ENCODE data around the gene PLK4. TPM values are rescaled to one million over a fixed set of nuclear protein-coding genes. Genes with fewer than 3 reads are reported as not detected.

The PLK4 gene
- total and polyA plus RNA-seq, 2 of the 4 experiments (the other 2 are of a cell fraction): 11.2 to 15.1 TPM

GRCh38 chr4:127870688-127871087, 10.0 kb upstream of the PLK4 start:
- H3K23ac ChIP-seq (ENCODE audit: low read depth, low read length): no peak overlapping the region
- ChIA-PET POLR2A (ENCODE audit: unreplicated experiment) (no interaction called here), CTCF (no interaction called here)
- H3K36me3 ChIP-seq (ENCODE audit: control insufficient read depth, insufficient read depth, low read length): no peaks in the 10 kb centered on the region
- H3K4me3 ChIP-seq (ENCODE audit: insufficient read depth, low read depth, low read length): no peak overlapping the region
- ATAC-seq (ENCODE audit: low read depth): peak; percentile 98
- dilution Hi-C loops (cut with HindIII; ENCODE audit: low sequenced_read_pairs, unreplicated experiment) (no loop called here), intact Hi-C loops (cut with micrococcal nuclease) (no loop called here), in situ Hi-C loops (cut with MboI; ENCODE audit: low sequenced_read_pairs) (no loop called here)
- no peaks in the 10 kb centered on the region for H3K27me3 ChIP-seq (ENCODE audit: control insufficient read depth, insufficient read depth, low read length)
- no peak overlapping the region for H4K8ac ChIP-seq (ENCODE audit: low read depth in 2 of 2, low read length in 2 of 2)
- BruUV-seq (replicated peaks): no TSS peak
- H3K56ac ChIP-seq (ENCODE audit: extremely low read depth, insufficient read depth, low read length): no peak overlapping the region
- no peak overlapping the region for H3K14ac ChIP-seq (replicated peaks; ENCODE audit: low read depth, low read length)
- H3K27ac ChIP-seq (ENCODE audit: insufficient read depth, low read length): no peak overlapping the region
- peaks cover under 1 to 11% of the 10 kb centered on the region in 2 experiments; a peak in 2 of 4 replicates for H3K79me1 ChIP-seq (ENCODE audit: low read depth in 1 of 2, low read length in 2 of 2)
- no peak overlapping the region for H4K5ac ChIP-seq (ENCODE audit: low read depth, low read length)
- peak; percentile 89 for DNase-seq
- H2BK120ac ChIP-seq (ENCODE audit: low read depth, low read length): no peak overlapping the region
- no peak overlapping the region for H2BK20ac ChIP-seq (ENCODE audit: low read depth, low read length)
- no peak overlapping the region for H3K9ac ChIP-seq (ENCODE audit: low read depth, low read length)
- TF ChIP-seq CEBPB (IDR thresholded peaks at IDR 0.05; ENCODE audit: low read depth, low read length) (no peak), FOS (IDR thresholded peaks at IDR 0.05; ENCODE audit: low read depth, low read length) (0 out of 2 replicates have a peak, but pooled peaks have one; percentile 15)
- H3K4me2 ChIP-seq (ENCODE audit: low read depth, low read length): no peak overlapping the region
- no peaks in the 10 kb centered on the region for H3K9me3 ChIP-seq (ENCODE audit: control insufficient read depth, insufficient read depth, low read length)
- H3K18ac ChIP-seq (ENCODE audit: low read depth, low read length): no peak overlapping the region
- H2BK15ac ChIP-seq (ENCODE audit: low read depth, low read length): no peak overlapping the region
- H2AFZ ChIP-seq (replicated peaks; ENCODE audit: low read length, poor library complexity): peak overlapping the region; percentile 54
- H3K4me1 ChIP-seq (ENCODE audit: control insufficient read depth, insufficient read depth, low read length): peaks cover 6% of the 10 kb centered on the region
- 58% methylated on average over 3 of the region's 3 CpGs; no CpG with 5 or more reads in 1 of the 2 experiments for WGBS, 2 experiments (ENCODE audit: extremely low coverage in 2 of 2, insufficient read length in 1 of 2)
- H2AK5ac ChIP-seq (ENCODE audit: low read depth, low read length): no peak overlapping the region
- H2AK9ac ChIP-seq (replicated peaks; ENCODE audit: low read depth, low read length, poor library complexity): no peak overlapping the region
- no peaks in the 10 kb centered on the region for H3K9me1 ChIP-seq (ENCODE audit: insufficient read depth, low read length)
- no peak overlapping the region for H3K4ac ChIP-seq (ENCODE audit: low read depth, low read length)
- no peak overlapping the region for H2BK5ac ChIP-seq (ENCODE audit: low read depth, low read length, poor library complexity, severe bottlenecking)
- no peak overlapping the region for H4K91ac ChIP-seq (ENCODE audit: insufficient read depth, low read depth, low read length)
- H4K20me1 ChIP-seq (ENCODE audit: insufficient read depth, low read length): no peaks in the 10 kb centered on the region
